OCI-LY1 (cell line): ENCODE results near the gene MYD88.

ENCODE experiments used
- EZH2 ChIP-seq: fragments of 200-600 bp; sonication (generic), shearing (Covaris generic); IDR thresholded peaks from 2 replicates; pipeline ENCODE4 v1.8.0; 2017; ENCODE audit warnings: borderline replicate concordance, mixed run types, mild to moderate bottlenecking, antibody characterized with exemption, low read length, moderate library complexity, mixed read lengths
- TF ChIP-seq, protein P1 (sequence below): fragments of 200-600 bp; sonication (generic), shearing (Covaris generic); IDR thresholded peaks from 2 replicates; pipeline ENCODE4 v1.5.1; 2017; ENCODE audit warnings: mild to moderate bottlenecking, antibody characterized with exemption, low read length, moderate library complexity, mixed read lengths

GRCh38 chr3:38168151-38169026 lies 29.9 kb downstream of the MYD88 start:
- TF ChIP-seq, protein P1, sequence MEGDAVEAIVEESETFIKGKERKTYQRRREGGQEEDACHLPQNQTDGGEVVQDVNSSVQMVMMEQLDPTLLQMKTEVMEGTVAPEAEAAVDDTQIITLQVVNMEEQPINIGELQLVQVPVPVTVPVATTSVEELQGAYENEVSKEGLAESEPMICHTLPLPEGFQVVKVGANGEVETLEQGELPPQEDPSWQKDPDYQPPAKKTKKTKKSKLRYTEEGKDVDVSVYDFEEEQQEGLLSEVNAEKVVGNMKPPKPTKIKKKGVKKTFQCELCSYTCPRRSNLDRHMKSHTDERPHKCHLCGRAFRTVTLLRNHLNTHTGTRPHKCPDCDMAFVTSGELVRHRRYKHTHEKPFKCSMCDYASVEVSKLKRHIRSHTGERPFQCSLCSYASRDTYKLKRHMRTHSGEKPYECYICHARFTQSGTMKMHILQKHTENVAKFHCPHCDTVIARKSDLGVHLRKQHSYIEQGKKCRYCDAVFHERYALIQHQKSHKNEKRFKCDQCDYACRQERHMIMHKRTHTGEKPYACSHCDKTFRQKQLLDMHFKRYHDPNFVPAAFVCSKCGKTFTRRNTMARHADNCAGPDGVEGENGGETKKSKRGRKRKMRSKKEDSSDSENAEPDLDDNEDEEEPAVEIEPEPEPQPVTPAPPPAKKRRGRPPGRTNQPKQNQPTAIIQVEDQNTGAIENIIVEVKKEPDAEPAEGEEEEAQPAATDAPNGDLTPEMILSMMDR = no peak
- TF ChIP-seq EZH2 = no peak
